Liver (tissue), 9 donors: Measurements from ENCODE around the gene SORCS2. TPM values are rescaled to one million over a fixed set of nuclear protein-coding genes. Genes with fewer than 3 reads are reported as not detected.

Source experiments
- DNase-seq: peaks from one replicate; pipeline ENCODE4 v3.0.0-alpha.2; 2017; ENCODE audit warnings: low spot score
- H3K27ac ChIP-seq, 2 donors: one replicate each; pipeline ENCODE4 v1.7.0; 2013; ENCODE audit warnings: inconsistent platforms in 2 of 2, low read length in 2 of 2, control low read depth in 1 of 2, low read depth in 1 of 2, mild to moderate bottlenecking in 1 of 2
- H3K27me3 ChIP-seq, 4 donors: one replicate each; pipeline versions ENCODE4 v1.6.1 to v1.7.0; 2013; ENCODE audit warnings: low read length in 3 of 4, inconsistent platforms in 1 of 4, mild to moderate bottlenecking in 1 of 4, moderate library complexity in 1 of 4; ENCODE audit not compliant: control insufficient read depth in 4 of 4, insufficient read depth in 4 of 4
- H3K36me3 ChIP-seq, 4 donors: one replicate each; pipeline versions ENCODE4 v1.6.1 to v1.7.0; 2013; ENCODE audit warnings: low read length in 3 of 4, mild to moderate bottlenecking in 3 of 4, low read depth in 1 of 4, moderate library complexity in 1 of 4; ENCODE audit not compliant: control insufficient read depth in 4 of 4, insufficient read depth in 3 of 4
- H3K4me1 ChIP-seq, 4 donors: one replicate each; pipeline versions ENCODE4 v1.6.1 to v1.7.0; 2013; ENCODE audit warnings: low read length in 3 of 4, mild to moderate bottlenecking in 3 of 4, moderate library complexity in 1 of 4; ENCODE audit not compliant: control insufficient read depth in 4 of 4, insufficient read depth in 4 of 4
- H3K4me3 ChIP-seq, 3 donors: one replicate each; pipeline versions ENCODE4 v1.6.1 to v1.7.0; 2013; ENCODE audit warnings: low read length in 3 of 3, control low read depth in 1 of 3, low read depth in 1 of 3, mild to moderate bottlenecking in 1 of 3
- H3K9ac ChIP-seq, 2 donors: one replicate each; pipeline ENCODE4 v1.7.0; 2013; ENCODE audit warnings: low read length in 2 of 2, mild to moderate bottlenecking in 2 of 2, moderate library complexity in 2 of 2, control low read depth in 1 of 2, low read depth in 1 of 2
- H3K9me3 ChIP-seq, 4 donors: one replicate each; pipeline versions ENCODE4 v1.6.1 to v1.7.0; 2013; ENCODE audit warnings: low read length in 3 of 4; ENCODE audit not compliant: control insufficient read depth in 4 of 4
- CTCF ChIP-seq: fragments of 150-350 bp; IDR thresholded peaks from 2 replicates; pipeline ENCODE4 v1.5.1; 2017; ENCODE audit warnings: improper control_type of control experiment, low read depth, low read length; ENCODE audit not compliant: missing input control
- EGR1 ChIP-seq, 2 donors: IDR thresholded peaks; 2 replicates each; pipeline ENCODE4 v1.6.1; 2016 to 2018; ENCODE audit warnings: antibody characterized with exemption in 2 of 2, low read depth in 2 of 2
- FOXA1 ChIP-seq: IDR thresholded peaks from 2 replicates; pipeline ENCODE4 v1.6.1; 2016; ENCODE audit warnings: antibody characterized with exemption
- FOXA2 ChIP-seq: IDR thresholded peaks from 2 replicates; pipeline ENCODE4 v1.6.1; 2016; ENCODE audit warnings: antibody characterized with exemption
- GABPA ChIP-seq, 2 donors: IDR thresholded peaks in 1 of 2; conservative IDR thresholded peaks in 1 of 2; 2 replicates each; pipeline ENCODE4 v1.6.1; 2016; ENCODE audit warnings: antibody characterized with exemption in 2 of 2, mild to moderate bottlenecking in 1 of 2, moderate library complexity in 1 of 2
- HNF4G ChIP-seq: IDR thresholded peaks from 2 replicates; pipeline ENCODE4 v1.6.1; 2016; ENCODE audit warnings: antibody characterized with exemption
- MAX ChIP-seq: IDR thresholded peaks from 2 replicates; pipeline ENCODE4 v1.6.1; 2016; ENCODE audit warnings: antibody characterized with exemption
- NR2F2 ChIP-seq: IDR thresholded peaks from 2 replicates; pipeline ENCODE4 v1.6.1; 2016; ENCODE audit warnings: antibody characterized with exemption
- RAD21 ChIP-seq, 2 donors: IDR thresholded peaks; 2 replicates each; pipeline ENCODE4 v1.6.1; 2016; ENCODE audit warnings: antibody characterized with exemption in 2 of 2, mild to moderate bottlenecking in 2 of 2
- REST ChIP-seq: IDR thresholded peaks from 2 replicates; pipeline ENCODE4 v1.6.1; 2016; ENCODE audit warnings: antibody characterized with exemption, mild to moderate bottlenecking
- RXRA ChIP-seq, 2 donors: IDR thresholded peaks; 2 replicates each; pipeline ENCODE4 v1.6.1; 2017 to 2018; ENCODE audit warnings: antibody characterized with exemption in 2 of 2, mild to moderate bottlenecking in 1 of 2
- SP1 ChIP-seq: IDR thresholded peaks from 2 replicates; pipeline ENCODE4 v1.6.1; 2018; ENCODE audit warnings: antibody characterized with exemption, mild to moderate bottlenecking
- TAF1 ChIP-seq: conservative IDR thresholded peaks from 2 replicates; pipeline ENCODE4 v1.6.1; 2016; ENCODE audit warnings: antibody characterized with exemption, mild to moderate bottlenecking
- YY1 ChIP-seq: IDR thresholded peaks from 2 replicates; pipeline ENCODE4 v1.6.1; 2016; ENCODE audit warnings: antibody characterized with exemption, mild to moderate bottlenecking
- ZBTB33 ChIP-seq: IDR thresholded peaks from 2 replicates; pipeline ENCODE4 v1.6.1; 2016; ENCODE audit warnings: antibody characterized with exemption
- WGBS: extraction: QIAGEN DNeasy Blood & Tissue Kit; methylation state at CpG from one replicate; pipeline ENCODE4 v1.1.7; 2013; 5-methylcytosine and 5-hydroxymethylcytosine counted together
- polyA plus RNA-seq, 2 donors: library from polyadenylated mRNA; stranded (reverse) in 1 of 2; unstranded in 1 of 2; fragments of 200-250 nt in 1 of 2; fragments of >200 nt in 1 of 2; fragmentation: Nextera tagmentation in 1 of 2; extraction: Ambion mirVana in 1 of 2; gene quantifications; one replicate each; pipeline versions ENCODE4 v1.2.1 to v1.2.3, GENCODE V29; 2013 to 2015
- total RNA-seq, 2 donors: library from RNA; depleted of rRNA; stranded (reverse); fragments of >200 nt; gene quantifications; one replicate each; pipeline ENCODE4 v1.2.3, GENCODE V29; 2014
- donor health status: healthy.
- donor health status: healthy.
- donor health status: healthy.
- donor health status: healthy.
- donor health status: healthy.

The SORCS2 gene
- total and polyA plus RNA-seq, 4 donors: 0.10 to 1.4 (median 0.92) TPM

GRCh38 chr4:7399440-7400234 is 207.3 kb downstream of the SORCS2 start (continued):
- TF ChIP-seq REST (no peak), RXRA (IDR thresholded peaks at IDR 0.05) (no peak), GABPA (IDR thresholded peaks at IDR 0.05 in 1 of 2, conservative IDR thresholded peaks at IDR 0.05 in 1 of 2) (no peak), SP1 (no peak)

- Histone ChIP-seq H3K4me1 (no peaks in the 10 kb centered on the region), H3K9ac (no peak overlapping the region), H3K36me3 (no peaks in the 10 kb centered on the region), H3K4me3 (no peak overlapping the region), H3K27ac (no peak overlapping the region), H3K27me3 (no peaks in the 10 kb centered on the region), H3K9me3 (no peaks in the 10 kb centered on the region)
- 63% methylated on average over 2 of the region's 2 CpGs for WGBS
- DNase-seq: no peak
- TF ChIP-seq ZBTB33 (no peak), TAF1 (no peak), RAD21 (IDR thresholded peaks at IDR 0.05) (no peak)
Observed at GRCh38 chr4:7400671-7401298, 208.4 kb downstream of the SORCS2 start.

GRCh38 chr4:7402526-7402925 is 210.2 kb downstream of the SORCS2 start:
- H3K27me3 ChIP-seq: no peaks in the 10 kb centered on the region
- H3K9ac ChIP-seq: no peak overlapping the region
- no peaks in the 10 kb centered on the region for H3K9me3 ChIP-seq
- H3K27ac ChIP-seq: no peak overlapping the region
- H3K36me3 ChIP-seq: no peaks in the 10 kb centered on the region
- no peak for DNase-seq
- WGBS: 64% methylated on average over 4 of the region's 4 CpGs
- H3K4me1 ChIP-seq: no peaks in the 10 kb centered on the region
- H3K4me3 ChIP-seq: no peak overlapping the region
- TF ChIP-seq EGR1 (IDR thresholded peaks at IDR 0.05; ENCODE audit: low read depth in 2 of 2) (no peak), NR2F2 (no peak), RAD21 (IDR thresholded peaks at IDR 0.05) (no peak), YY1 (no peak), FOXA2 (no peak), RXRA (IDR thresholded peaks at IDR 0.05) (no peak), MAX (no peak), TAF1 (no peak), CTCF (no peak), FOXA1 (no peak), SP1 (no peak), HNF4G (no peak), ZBTB33 (no peak)
